HG02763 (cell line): ENCODE data around the gene POLR3GL.
A peak's percentile ranks its signal among the peaks of the same experiment; 100 is the strongest.

Experiments
- ATAC-seq: cut with Tn5 transposase; IDR thresholded peaks from one replicate; pipeline ENCODE4 v1.9.1; 2021; ENCODE audit warnings: mild to moderate bottlenecking, moderate library complexity; ENCODE audit not compliant: unreplicated experiment

Gene POLR3GL

GRCh38 chr1:145972580-145972979 lies 8.1 kb downstream of the POLR3GL start:
- ATAC-seq, result no peak

GRCh38 chr1:145974721-145975120 lies 10.2 kb downstream of the POLR3GL start:
- no peak for ATAC-seq

GRCh38 chr1:145975216-145975615 lies 10.7 kb downstream of the POLR3GL start:
- ATAC-seq, result no peak

GRCh38 chr1:145977016-145977415 lies 12.5 kb downstream of the POLR3GL start:
- ATAC-seq, result no peak

- ATAC-seq, result no peak
Observed at GRCh38 chr1:145977486-145978470, 13.3 kb downstream of the POLR3GL start.

- ATAC-seq, result no peak
Observed at GRCh38 chr1:145978471-145978853, 14.0 kb downstream of the POLR3GL start.

GRCh38 chr1:145978854-145979745 lies 14.6 kb downstream of the POLR3GL start:
- peak; percentile 84 for ATAC-seq

GRCh38 chr1:145979746-145980456 lies 15.4 kb downstream of the POLR3GL start:
- ATAC-seq, result no peak

- no peak for ATAC-seq
Observed at GRCh38 chr1:145980457-145980994, 16.0 kb downstream of the POLR3GL start.

GRCh38 chr1:145982010-145982723 lies 17.7 kb downstream of the POLR3GL start:
- ATAC-seq, result no peak

GRCh38 chr1:145983206-145983675 lies 18.8 kb downstream of the POLR3GL start:
- no peak for ATAC-seq

- no peak for ATAC-seq
Observed at GRCh38 chr1:145983960-145984830, 19.7 kb downstream of the POLR3GL start.

GRCh38 chr1:145985129-145985501 lies 20.6 kb downstream of the POLR3GL start:
- no peak for ATAC-seq

- no peak for ATAC-seq
Observed at GRCh38 chr1:145985502-145986439, 21.3 kb downstream of the POLR3GL start.

GRCh38 chr1:145986551-145986950 lies 22.1 kb downstream of the POLR3GL start:
- no peak for ATAC-seq

GRCh38 chr1:145987926-145988325 lies 23.4 kb downstream of the POLR3GL start:
- no peak for ATAC-seq

- no peak for ATAC-seq
Observed at GRCh38 chr1:145988773-145989172, 24.3 kb downstream of the POLR3GL start.
